GM12891 (cell line): ENCODE measurements around the gene TUFM.
"Not testable (repeated sequence)": the region's sequence is repeated elsewhere in the genome, so short reads cannot be mapped to it uniquely, and the experiment has no call there.

Source experiments
- DNase-seq: peaks from one replicate; pipeline ENCODE4 v3.0.0; 2011; ENCODE audit warnings: low spot score; ENCODE audit not compliant: insufficient read length
- FAIRE-seq: peaks from 2 replicates; lab custom pipeline; 2011; peaks lifted over from hg19 to GRCh38; lab: Jason Lieb, UNC
- PAX5 ChIP-seq: IDR thresholded peaks from 2 replicates; pipeline ENCODE4 v1.6.1; 2011; ENCODE audit warnings: low read length, moderate library complexity, mild to moderate bottlenecking; ENCODE audit not compliant: insufficient read depth, severe bottlenecking
- POLR2A ChIP-seq: IDR thresholded peaks from 2 replicates; pipeline ENCODE4 v1.6.1; 2011; ENCODE audit warnings: low read depth, low read length, control low read depth
- POLR2AphosphoS5 ChIP-seq: IDR thresholded peaks from 2 replicates; pipeline ENCODE4 v1.6.1; 2011; ENCODE audit warnings: low read depth, low read length, control low read depth
- POU2F2 ChIP-seq: IDR thresholded peaks from 2 replicates; pipeline ENCODE4 v1.6.1; 2011; ENCODE audit warnings: low read depth, mild to moderate bottlenecking, control low read depth, low read length, moderate library complexity
- SPI1 ChIP-seq: IDR thresholded peaks from 2 replicates; pipeline ENCODE4 v1.6.1; 2011; ENCODE audit warnings: low read depth, low read length, control low read depth
- TAF1 ChIP-seq: IDR thresholded peaks from 2 replicates; pipeline ENCODE4 v1.6.1; 2011; ENCODE audit warnings: low read depth, low read length, control low read depth

Gene TUFM

DNA sequence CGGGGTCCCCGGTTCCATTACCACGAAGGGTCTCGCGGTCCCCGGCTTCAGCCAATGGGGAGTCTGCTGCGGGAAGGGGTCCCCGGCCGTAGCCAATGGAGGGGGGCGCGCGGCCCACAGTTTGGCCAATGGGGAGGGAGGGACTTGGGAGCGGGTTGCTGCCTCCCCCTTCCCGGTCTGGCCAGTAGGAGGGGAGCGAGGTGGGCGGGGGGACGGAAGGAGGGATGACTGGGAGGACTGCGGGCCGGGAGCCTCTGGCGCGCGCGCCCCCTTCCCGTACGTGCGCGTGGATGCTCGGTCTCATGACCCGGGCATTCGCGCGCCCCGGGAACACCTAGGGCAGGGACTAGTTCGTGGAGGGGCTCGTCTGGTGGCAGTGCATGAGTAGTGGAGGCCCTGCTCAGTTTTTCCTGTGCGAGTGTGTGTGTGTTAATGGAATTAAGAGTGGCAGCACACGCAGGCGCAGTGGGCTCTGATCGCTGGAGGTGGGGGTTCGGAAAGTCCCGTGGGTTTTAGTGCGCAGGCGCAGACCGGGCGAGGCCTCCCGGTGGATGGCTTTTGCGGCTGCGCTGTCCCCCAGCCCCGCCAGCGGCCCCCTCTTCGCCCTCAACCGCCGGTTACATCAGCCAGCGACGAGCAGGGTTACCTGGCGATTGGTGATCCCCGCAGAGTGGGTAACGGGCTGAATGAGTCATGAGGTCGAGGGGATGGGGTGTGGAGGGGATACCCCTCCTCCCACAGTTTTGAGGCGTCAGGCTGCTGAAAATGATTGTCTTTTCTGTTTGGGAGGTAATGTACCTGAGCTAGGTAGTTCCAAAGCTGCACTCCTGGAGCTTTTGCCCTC is 22.1 kb downstream of the TUFM start:
- peak; percentile 91 for DNase-seq
- TF ChIP-seq SPI1 (no peak), POU2F2 (peak; percentile 51; the same call in 1 of the 2 replicates), PAX5 (no peak), POLR2A (no peak), POLR2AphosphoS5 (peak; percentile 76), TAF1 (peak; percentile 16; the same call in 1 of the 2 replicates)
- peak; percentile 91 for FAIRE-seq

DNA sequence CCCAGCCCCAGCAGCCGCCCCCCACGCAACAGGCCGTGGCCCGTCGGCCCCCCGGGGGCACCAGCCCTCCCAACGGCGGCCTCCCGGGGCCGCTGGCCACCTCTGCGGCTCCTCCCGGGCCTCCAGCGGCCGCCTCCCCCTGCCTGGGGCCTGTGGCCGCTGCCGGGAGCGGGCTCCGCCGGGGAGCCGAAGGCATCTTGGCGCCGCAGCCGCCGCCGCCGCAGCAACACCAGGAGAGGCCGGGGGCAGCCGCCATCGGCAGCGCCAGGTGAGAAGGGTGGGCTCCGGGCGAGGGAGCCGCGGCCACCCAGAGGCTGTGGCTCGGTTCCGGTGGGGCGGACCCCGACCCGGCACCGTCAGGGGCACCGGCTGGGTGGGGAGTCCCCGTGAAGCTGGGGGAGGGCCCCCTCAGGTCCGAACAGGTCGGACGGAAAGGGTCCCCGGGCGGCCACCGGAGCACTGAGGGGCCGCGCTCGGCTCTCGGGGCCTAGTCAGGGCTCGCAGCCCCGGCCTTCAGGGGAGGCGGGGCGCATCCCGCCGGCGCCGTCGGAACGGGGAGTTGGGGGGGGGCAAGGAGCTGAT is 22.8 kb downstream of the TUFM start:
- TF ChIP-seq SPI1 (no peak), POLR2AphosphoS5 (no peak)
- FAIRE-seq (no peak), DNase-seq (no peak)

DNA sequence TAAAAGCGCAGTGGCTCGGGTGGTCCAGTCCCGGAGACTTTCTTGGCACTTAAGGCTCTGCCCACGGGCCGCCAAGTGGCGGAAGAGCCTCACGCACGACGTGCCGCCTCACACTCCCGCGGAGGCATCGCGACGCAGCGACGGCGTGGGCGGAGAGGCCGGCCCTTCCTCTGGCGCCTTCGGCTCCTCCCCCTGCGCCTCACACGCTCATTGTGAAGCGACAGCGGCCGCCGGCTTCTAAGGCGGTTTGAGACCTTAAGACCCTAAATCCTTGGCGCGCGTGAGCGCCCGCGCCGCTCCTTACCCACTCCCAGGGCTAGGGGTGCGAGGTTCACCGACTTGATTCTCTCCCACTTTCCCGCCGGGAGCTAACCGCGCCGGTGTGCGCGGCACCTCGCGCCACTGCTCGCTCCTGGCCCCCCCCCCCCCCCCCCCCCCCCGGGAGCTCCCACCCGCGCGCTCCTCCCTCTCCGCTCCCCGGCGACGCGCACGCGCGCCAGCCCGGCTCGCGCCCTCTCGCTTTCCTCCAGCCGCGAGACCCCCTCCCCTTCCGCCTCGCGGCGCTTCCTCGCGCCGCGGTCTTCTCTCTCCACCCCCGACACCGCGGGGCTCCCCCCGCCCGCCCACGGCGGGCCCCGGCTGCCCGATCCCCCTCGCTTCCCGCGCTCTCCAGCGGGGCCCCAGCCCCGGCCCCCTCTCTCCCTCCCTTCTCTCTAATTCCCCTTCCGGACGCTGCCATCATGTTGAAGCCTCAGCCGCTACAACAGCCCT is 23.4 kb downstream of the TUFM start, which contains the start of gene ATXN2L:
Gene ATXN2L, plus strand, starts transcription at position 480 of the 771 bp plus-strand sequence. Its CDS starts 261 bp downstream, at position 741.
- peak; percentile 89 for FAIRE-seq
- peak; percentile 95 for TF ChIP-seq TAF1
- peak; percentile 94 for TF ChIP-seq POU2F2
- TF ChIP-seq POLR2A = peak; percentile 96
- 0 out of 2 replicates have a peak, but pooled peaks have one; percentile 30 for TF ChIP-seq SPI1
- TF ChIP-seq POLR2AphosphoS5 = peak; percentile 97
- TF ChIP-seq PAX5 = peak; percentile 49
- DNase-seq = peak; percentile 83

DNA sequence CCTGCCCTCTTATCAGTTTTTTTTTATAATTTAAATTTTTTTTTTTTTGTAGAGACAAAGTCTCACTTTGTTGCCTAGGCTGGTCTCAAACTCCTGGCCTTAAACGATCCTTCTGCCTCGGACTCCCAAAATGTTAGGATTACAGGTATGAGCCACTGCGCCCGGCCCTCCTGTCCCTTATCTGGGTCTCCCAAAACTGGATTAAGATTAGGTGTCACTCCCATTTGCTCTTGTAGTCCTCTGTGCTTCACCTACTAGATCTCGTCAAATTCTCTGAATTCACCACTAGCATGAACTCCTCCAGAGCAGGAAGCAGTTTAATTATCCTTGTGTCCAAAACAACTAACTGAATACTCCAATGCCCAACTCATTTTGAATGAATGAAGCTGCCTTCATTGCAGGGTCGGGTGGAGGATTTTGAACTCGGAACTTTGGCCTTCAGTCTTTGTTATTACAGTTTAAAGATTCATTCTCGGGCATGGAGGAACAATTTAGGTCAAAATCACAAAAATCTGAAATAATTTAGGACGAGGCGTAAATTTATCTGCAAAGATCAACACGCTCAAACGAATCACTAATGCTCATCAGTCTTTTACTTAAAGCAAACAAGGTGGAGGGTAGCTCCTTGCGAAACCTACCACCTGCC is 24.2 kb downstream of the TUFM start:
- DNase-seq = no peak
- no peak for FAIRE-seq
- TF ChIP-seq TAF1 (no peak), POLR2A (no peak), POLR2AphosphoS5 (no peak; the same call in 1 of the 2 replicates), POU2F2 (no peak), PAX5 (no peak), SPI1 (no peak)

DNA sequence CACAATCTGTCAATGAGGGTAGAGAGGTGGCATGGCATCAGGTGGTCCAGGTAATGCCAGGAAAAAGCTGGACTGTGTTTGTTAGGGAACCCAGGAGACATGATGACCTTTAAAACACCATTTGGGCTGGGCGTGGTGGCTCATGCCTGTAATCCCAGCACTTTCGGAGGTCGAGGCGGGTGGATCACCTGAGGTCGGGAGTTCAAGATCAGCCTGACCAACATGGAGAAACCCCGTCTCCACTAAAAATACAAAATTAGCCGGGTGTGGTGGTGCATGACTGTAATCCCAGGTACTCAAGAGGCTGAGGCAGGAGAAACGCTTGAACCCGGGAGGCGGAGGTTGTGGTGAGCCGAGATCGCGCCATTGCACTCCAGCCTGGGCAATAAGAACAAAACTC is 25.6 kb downstream of the TUFM start:
- not testable (repeated sequence) for DNase-seq, FAIRE-seq

DNA sequence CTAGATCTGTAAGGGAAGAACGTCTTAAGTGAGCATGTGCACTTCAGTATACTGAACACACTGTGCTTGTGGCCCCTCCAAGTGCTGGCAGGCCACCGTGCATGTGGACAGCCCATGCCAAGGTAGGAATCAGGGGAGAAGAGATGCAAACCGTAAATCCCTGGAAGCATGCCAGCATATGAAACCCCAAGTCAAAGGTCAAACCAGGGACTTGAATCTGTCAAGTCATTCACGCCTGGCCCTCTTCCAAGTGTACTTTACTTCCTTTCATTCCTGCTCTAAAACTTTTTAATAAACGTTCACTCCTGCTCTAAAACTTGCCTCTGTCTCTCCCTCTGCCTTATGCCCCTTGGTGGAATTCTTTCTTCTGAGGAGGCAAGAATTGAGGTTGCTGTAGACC is 26.1 kb downstream of the TUFM start:
- FAIRE-seq = no peak
- DNase-seq = no peak
- TF ChIP-seq PAX5 (no peak), SPI1 (no peak), TAF1 (no peak), POLR2AphosphoS5 (no peak; the same call in 1 of the 2 replicates), POLR2A (no peak), POU2F2 (no peak)

DNA sequence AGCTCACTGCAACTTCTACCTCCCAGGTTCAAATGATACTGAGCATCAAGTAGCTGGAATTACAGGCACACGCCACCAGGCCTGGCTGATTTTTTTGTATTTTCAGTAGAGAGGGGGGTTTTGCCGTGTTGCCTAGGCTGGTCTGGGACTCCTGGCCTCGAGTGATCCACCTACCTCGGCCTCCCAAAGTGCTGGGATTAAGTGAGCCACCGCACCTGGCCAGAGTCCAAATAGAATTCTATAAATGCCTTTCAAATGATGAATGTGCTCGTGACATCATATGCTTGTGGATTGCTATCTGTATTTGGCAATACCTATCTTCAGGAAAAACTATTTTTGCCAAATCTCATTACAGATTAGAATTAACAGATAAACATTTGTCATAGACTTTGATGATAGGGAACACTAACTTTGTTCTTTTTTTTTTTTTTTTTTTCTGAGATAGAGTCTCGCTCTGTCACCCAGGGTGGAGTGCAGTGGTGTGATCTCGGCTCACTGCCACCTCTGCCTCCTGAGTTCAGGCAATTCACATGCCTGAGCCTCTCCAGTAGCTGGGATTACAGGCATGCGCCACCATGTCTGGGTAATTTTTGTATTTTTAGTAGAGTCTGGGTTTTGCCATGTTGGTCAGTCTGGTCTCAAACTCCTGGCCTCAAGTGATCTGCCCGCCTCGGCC is 38.6 kb downstream of the TUFM start:
- DNase-seq, FAIRE-seq: not testable (repeated sequence)

DNA sequence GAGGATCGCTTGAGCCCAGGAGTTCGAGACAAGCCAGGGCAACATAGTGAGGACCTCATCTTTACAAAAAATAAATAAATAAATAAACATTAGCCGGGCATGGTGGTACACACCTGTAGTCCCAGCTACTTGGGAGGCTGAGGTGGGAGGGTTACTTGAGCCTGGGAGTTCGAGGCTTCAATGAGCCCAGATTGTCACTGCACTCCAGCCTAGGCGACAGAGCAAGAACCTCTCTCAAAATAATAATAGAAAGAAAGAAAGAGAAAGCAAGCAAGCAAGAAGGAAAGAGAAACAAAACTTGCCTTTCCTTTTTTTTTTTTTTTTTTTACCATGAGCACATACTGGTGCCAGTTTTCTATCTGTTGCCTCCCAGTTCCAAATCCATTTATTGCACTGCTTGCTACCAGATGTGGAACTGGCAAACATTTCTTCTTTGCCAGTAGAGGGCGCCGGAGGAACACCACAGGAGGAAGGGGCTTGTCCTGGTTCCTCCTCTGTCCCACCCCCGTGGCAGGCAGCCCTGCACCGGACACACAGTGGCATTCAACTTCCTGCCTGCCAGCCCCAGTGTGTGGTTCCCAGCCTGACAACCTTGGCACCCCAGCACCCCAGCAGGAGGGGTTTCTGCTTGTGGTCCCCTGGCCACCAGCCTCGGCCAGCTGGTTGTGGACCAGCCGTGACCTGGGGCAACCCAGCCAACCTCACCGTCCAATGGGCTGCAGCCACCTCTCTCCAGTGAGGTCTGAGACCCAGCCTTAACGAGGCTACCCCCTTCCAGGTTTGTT is 43.7 kb downstream of the TUFM start:
- not testable (repeated sequence) for FAIRE-seq, DNase-seq
